IMR-90 (cell line): ENCODE measurements around the gene DDX4.

Experiments
- CTCF ChIP-seq: conservative IDR thresholded peaks from 2 replicates; pipeline ENCODE4 v1.5.1; 2012; ENCODE audit warnings: mild to moderate bottlenecking, low read depth, low read length, improper control_type of control experiment
- ELK1 ChIP-seq: fragments of 150-350 bp; IDR thresholded peaks from 2 replicates; pipeline ENCODE4 v1.6.1; 2016; ENCODE audit warnings: low read depth, mild to moderate bottlenecking, low read length, moderate library complexity, borderline replicate concordance
- RAD21 ChIP-seq: IDR thresholded peaks from 2 replicates; pipeline ENCODE4 v1.6.1; 2012; ENCODE audit warnings: low read length, improper control_type of control experiment

GRCh38 chr5:55724281-55724680 lies 13.6 kb upstream of the DDX4 start:
- no peak for TF ChIP-seq CTCF
- no peak for TF ChIP-seq ELK1
- TF ChIP-seq RAD21: no peak
